SKM-1 (cell line): ENCODE results near the gene TTLL11.
"Not testable (repeated sequence)": the region's sequence is repeated elsewhere in the genome, so short reads cannot be mapped to it uniquely, and the experiment has no call there.

Experiments
- DNase-seq: peaks from one replicate; lab custom pipeline; 2025; ENCODE audit not compliant: unreplicated experiment; lab: John Stamatoyannopoulos, UW

Gene TTLL11

GRCh38 chr9:121800376-121800775 is 292.7 kb downstream of the TTLL11 start:
- no peak for DNase-seq

- DNase-seq, result no peak
Measured at GRCh38 chr9:121798941-121799340, 294.2 kb downstream of the TTLL11 start.

GRCh38 chr9:121797081-121797480 is 296.0 kb downstream of the TTLL11 start:
- DNase-seq, result no peak

- not testable (repeated sequence) for DNase-seq
Measured at GRCh38 chr9:121794334-121794733, 298.8 kb downstream of the TTLL11 start.

GRCh38 chr9:121792476-121792875 is 300.6 kb downstream of the TTLL11 start:
- DNase-seq, result not testable (repeated sequence)

- DNase-seq, result no peak
Measured at GRCh38 chr9:121790841-121791240, 302.3 kb downstream of the TTLL11 start.

GRCh38 chr9:121788686-121789366 is 304.3 kb downstream of the TTLL11 start:
- DNase-seq, result no peak

GRCh38 chr9:121786998-121787422 is 306.1 kb downstream of the TTLL11 start:
- DNase-seq, result no peak

- DNase-seq, result no peak
Measured at GRCh38 chr9:121786543-121786948, 306.6 kb downstream of the TTLL11 start.

GRCh38 chr9:121785673-121786542 is 307.2 kb downstream of the TTLL11 start:
- no peak for DNase-seq

- DNase-seq, result no peak
Measured at GRCh38 chr9:121784731-121785411, 308.2 kb downstream of the TTLL11 start.

GRCh38 chr9:121783521-121784507 is 309.3 kb downstream of the TTLL11 start:
- no peak for DNase-seq

- DNase-seq, result no peak
Measured at GRCh38 chr9:121783111-121783510, 310.0 kb downstream of the TTLL11 start.

GRCh38 chr9:121782514-121783110 is 310.5 kb downstream of the TTLL11 start:
- DNase-seq, result no peak

GRCh38 chr9:121781701-121782464 is 311.2 kb downstream of the TTLL11 start:
- no peak for DNase-seq

GRCh38 chr9:121781145-121781548 is 312.0 kb downstream of the TTLL11 start:
- DNase-seq, result no peak

- DNase-seq, result no peak
Measured at GRCh38 chr9:121780177-121781040, 312.7 kb downstream of the TTLL11 start.

GRCh38 chr9:121779381-121780117 is 313.6 kb downstream of the TTLL11 start:
- DNase-seq, result no peak
